Activated T-helper 1 cell treated with anti-CD3 and anti-CD28 coated beads, Interleukin-12 subunit alpha, Interleukin-12 subunit beta, Interleukin-2, Interleukin-4 antibody, amounts not matched to agents 30 ng/mL and 10 ng/mL and 1 ng/mL, durations not matched to agents 14 hours and 24 hours and 36 hours (primary cell): ENCODE data around the gene ZP3. TPM values are rescaled to one million over a fixed set of nuclear protein-coding genes. Genes with fewer than 3 reads are reported as not detected.
"Not testable (repeated sequence)": the region's sequence is repeated elsewhere in the genome, so short reads cannot be mapped to it uniquely, and the experiment has no call there.

Experiments
- DNase-seq: peaks from one replicate; pipeline ENCODE4 v3.0.0; 2021; ENCODE audit warnings: low spot score
- H3K27ac Mint-ChIP-seq: one replicate; pipeline ENCODE4 v1.8.0; 2021; ENCODE audit warnings: mild to moderate bottlenecking, mixed read lengths
- H3K27me3 Mint-ChIP-seq: one replicate; pipeline ENCODE4 v1.8.0; 2022; ENCODE audit warnings: mild to moderate bottlenecking, moderate library complexity, mixed read lengths; ENCODE audit not compliant: insufficient read depth
- H3K36me3 Mint-ChIP-seq: one replicate; pipeline ENCODE4 v1.8.0; 2021; ENCODE audit warnings: low read depth, mixed read lengths
- H3K4me1 Mint-ChIP-seq: one replicate; pipeline ENCODE4 v1.8.0; 2021; ENCODE audit warnings: low read depth, mixed read lengths
- H3K4me3 Mint-ChIP-seq: one replicate; pipeline ENCODE4 v1.8.0; 2021; ENCODE audit warnings: mild to moderate bottlenecking, moderate library complexity, mixed read lengths
- H3K9me3 Mint-ChIP-seq: one replicate; pipeline ENCODE4 v1.8.0; 2021; ENCODE audit warnings: mixed read lengths
- intact Hi-C: fragments of 100-400 bp; cut with micrococcal nuclease; formaldehyde crosslinking; loops from one replicate; pipeline ENCODE4 v1.15.1; 2024
- total RNA-seq: library from RNA; stranded (reverse); gene quantifications from 2 replicates; pipeline ENCODE4 v1.2.3, GENCODE V29; 2022

ZP3 gene
- total RNA-seq, 1 donor from 2014 or later, result 4.0 TPM

- H3K27ac Mint-ChIP-seq, H3K4me1 Mint-ChIP-seq, intact Hi-C loops, H3K4me3 Mint-ChIP-seq, H3K27me3 Mint-ChIP-seq, H3K9me3 Mint-ChIP-seq, H3K36me3 Mint-ChIP-seq: not testable (repeated sequence)
- DNase-seq, result peak; percentile 60
Observed at GRCh38 chr7:76437873-76438272, 13.1 kb downstream of the ZP3 start.

- H3K4me1 Mint-ChIP-seq, H3K4me3 Mint-ChIP-seq, DNase-seq, H3K27ac Mint-ChIP-seq, H3K36me3 Mint-ChIP-seq, intact Hi-C loops, H3K27me3 Mint-ChIP-seq, H3K9me3 Mint-ChIP-seq: not testable (repeated sequence)
Observed at GRCh38 chr7:76439120-76439888, 14.6 kb downstream of the ZP3 start.

- H3K9me3 Mint-ChIP-seq, intact Hi-C loops, H3K4me1 Mint-ChIP-seq, DNase-seq, H3K36me3 Mint-ChIP-seq, H3K27me3 Mint-ChIP-seq, H3K4me3 Mint-ChIP-seq, H3K27ac Mint-ChIP-seq: not testable (repeated sequence)
Observed at GRCh38 chr7:76440404-76440803, 15.7 kb downstream of the ZP3 start.

- DNase-seq, H3K4me1 Mint-ChIP-seq, H3K36me3 Mint-ChIP-seq, H3K27ac Mint-ChIP-seq, H3K27me3 Mint-ChIP-seq, intact Hi-C loops, H3K4me3 Mint-ChIP-seq, H3K9me3 Mint-ChIP-seq: not testable (repeated sequence)
Observed at GRCh38 chr7:76441792-76442191, 17.0 kb downstream of the ZP3 start.

GRCh38 chr7:76442664-76443446, 18.1 kb downstream of the ZP3 start:
- H3K9me3 Mint-ChIP-seq, H3K4me1 Mint-ChIP-seq, intact Hi-C loops, H3K27ac Mint-ChIP-seq, H3K4me3 Mint-ChIP-seq, H3K36me3 Mint-ChIP-seq, H3K27me3 Mint-ChIP-seq, DNase-seq: not testable (repeated sequence)

- H3K9me3 Mint-ChIP-seq, H3K4me3 Mint-ChIP-seq, DNase-seq, H3K36me3 Mint-ChIP-seq, H3K4me1 Mint-ChIP-seq, intact Hi-C loops, H3K27me3 Mint-ChIP-seq: not testable (repeated sequence)
- H3K27ac Mint-ChIP-seq, result peak overlapping the region; percentile 76
Observed at GRCh38 chr7:76443846-76444245, 19.1 kb downstream of the ZP3 start.

GRCh38 chr7:76445577-76446008, 20.8 kb downstream of the ZP3 start:
- H3K4me3 Mint-ChIP-seq, result not testable (repeated sequence)

GRCh38 chr7:76457017-76457416, 32.3 kb downstream of the ZP3 start:
- H3K9me3 Mint-ChIP-seq, H3K27me3 Mint-ChIP-seq, H3K36me3 Mint-ChIP-seq, DNase-seq, intact Hi-C loops, H3K4me1 Mint-ChIP-seq, H3K4me3 Mint-ChIP-seq, H3K27ac Mint-ChIP-seq: not testable (repeated sequence)

More at GRCh38 chr7:76445577-76446008, 20.8 kb downstream of the ZP3 start:
- H3K4me1 Mint-ChIP-seq, H3K36me3 Mint-ChIP-seq, DNase-seq, H3K9me3 Mint-ChIP-seq, intact Hi-C loops, H3K27me3 Mint-ChIP-seq: not testable (repeated sequence)
- H3K27ac Mint-ChIP-seq, result peak overlapping the region; percentile 75

GRCh38 chr7:76458504-76458903, 33.8 kb downstream of the ZP3 start:
- H3K27me3 Mint-ChIP-seq, H3K36me3 Mint-ChIP-seq, H3K4me1 Mint-ChIP-seq: not testable (repeated sequence)

GRCh38 chr7:76460767-76461166, 36.0 kb downstream of the ZP3 start:
- H3K36me3 Mint-ChIP-seq, DNase-seq, H3K9me3 Mint-ChIP-seq, H3K4me3 Mint-ChIP-seq, intact Hi-C loops, H3K27me3 Mint-ChIP-seq, H3K27ac Mint-ChIP-seq, H3K4me1 Mint-ChIP-seq: not testable (repeated sequence)

More at GRCh38 chr7:76458504-76458903, 33.8 kb downstream of the ZP3 start:
- DNase-seq, H3K9me3 Mint-ChIP-seq, H3K27ac Mint-ChIP-seq, H3K4me3 Mint-ChIP-seq, intact Hi-C loops: not testable (repeated sequence)

GRCh38 chr7:76461464-76462101, 36.8 kb downstream of the ZP3 start, which contains the start of gene DTX2:
Gene DTX2 (plus strand): TSS chr7:76461709. CDS start chr7:76480510, 18,801 bp downstream.
- H3K27me3 Mint-ChIP-seq, H3K9me3 Mint-ChIP-seq, intact Hi-C loops, H3K4me1 Mint-ChIP-seq, H3K27ac Mint-ChIP-seq, H3K36me3 Mint-ChIP-seq: not testable (repeated sequence)
- peak within 1 kb of the TSS; percentile 56 for H3K4me3 Mint-ChIP-seq
- DNase-seq, result peak; percentile 50

GRCh38 chr7:76462271-76462882, 37.6 kb downstream of the ZP3 start:
- H3K4me1 Mint-ChIP-seq, H3K9me3 Mint-ChIP-seq, H3K4me3 Mint-ChIP-seq, intact Hi-C loops, H3K27ac Mint-ChIP-seq, DNase-seq, H3K36me3 Mint-ChIP-seq, H3K27me3 Mint-ChIP-seq: not testable (repeated sequence)

- H3K9me3 Mint-ChIP-seq, H3K36me3 Mint-ChIP-seq, H3K4me3 Mint-ChIP-seq, H3K4me1 Mint-ChIP-seq, H3K27me3 Mint-ChIP-seq, DNase-seq, H3K27ac Mint-ChIP-seq, intact Hi-C loops: not testable (repeated sequence)
Observed at GRCh38 chr7:76464959-76465358, 40.2 kb downstream of the ZP3 start.
